PC-3 (cell line): ENCODE measurements around the gene AGAP9. TPM values are rescaled to one million over a fixed set of nuclear protein-coding genes. Genes with fewer than 3 reads are reported as not detected.

ENCODE experiments used
- ATAC-seq: fragments of 200-7000 bp; cut with Tn5 transposase; 2 replicates; pipeline ENCODE4 v1.9.1; 2020; ENCODE audit warnings: mild to moderate bottlenecking, moderate library complexity
- BruUV-seq: library from RNA; stranded (reverse); fragments of 400-500 nt; replicated peaks from 2 replicates; lab custom pipeline; 2021; lab: Mats Ljungman, UMichigan
- CTCF ChIA-PET: fragments of 300-600 bp; sonication (Branson Sonifier 250); formaldehyde crosslinking; loops from one replicate; lab custom pipeline; 2022; ENCODE audit warnings: antibody characterized with exemption; lab: Charles Lee
- POLR2A ChIA-PET: fragments of 300-600 bp; sonication (Branson Sonifier 250); formaldehyde crosslinking; loops from one replicate; lab custom pipeline; 2022; ENCODE audit warnings: antibody characterized with exemption; ENCODE audit not compliant: unreplicated experiment; lab: Charles Lee
- DNase-seq: peaks from one replicate; pipeline ENCODE4 v3.0.0-alpha.2; 2015
- H2AFZ ChIP-seq: fragments of 300-600 bp; sonication (generic); 2 replicates; pipeline ENCODE4 v1.6.0; 2016; ENCODE audit warnings: antibody characterized with exemption, low read length
- H3F3A ChIP-seq: fragments of 300-600 bp; sonication (generic); one replicate; pipeline ENCODE4 v1.6.0; 2017; ENCODE audit warnings: antibody characterized with exemption, low read length, control low read depth, mild to moderate bottlenecking; ENCODE audit not compliant: unreplicated experiment
- H3K27ac ChIP-seq: fragments of 300-600 bp; sonication (generic); 2 replicates; pipeline ENCODE4 v1.5.1; 2016; ENCODE audit warnings: mild to moderate bottlenecking, low read length
- H3K27me3 ChIP-seq: fragments of 300-600 bp; sonication (generic); 2 replicates; pipeline ENCODE4 v1.6.1; 2016; ENCODE audit warnings: low read length, mixed read lengths
- H3K36me3 ChIP-seq: fragments of 300-600 bp; sonication (generic); 2 replicates; pipeline ENCODE4 v1.6.1; 2016; ENCODE audit warnings: low read depth, mixed run types, low read length, mixed read lengths
- H3K4me1 ChIP-seq: fragments of 300-600 bp; sonication (generic); 2 replicates; pipeline ENCODE4 v1.5.1; 2016; ENCODE audit warnings: low read length; ENCODE audit not compliant: insufficient read depth
- H3K4me2 ChIP-seq: fragments of 300-600 bp; sonication (generic); 2 replicates; pipeline ENCODE4 v1.6.0; 2016; ENCODE audit warnings: low read length
- H3K4me3 ChIP-seq: fragments of 300-600 bp; sonication (generic); 2 replicates; pipeline ENCODE4 v1.5.1; 2016; ENCODE audit warnings: mild to moderate bottlenecking, low read length, mixed read lengths
- H3K79me2 ChIP-seq: fragments of 300-600 bp; sonication (generic); 2 replicates; pipeline ENCODE4 v1.6.1; 2017; ENCODE audit warnings: low read length, mixed read lengths
- H3K9ac ChIP-seq: fragments of 300-600 bp; sonication (generic); 2 replicates; pipeline ENCODE4 v1.6.0; 2016; ENCODE audit warnings: mild to moderate bottlenecking, low read length
- H3K9me2 ChIP-seq: fragments of 300-600 bp; sonication (generic); replicated peaks from 2 replicates; pipeline ENCODE4 v1.6.1; 2016; ENCODE audit warnings: mixed run types, low read length, mixed read lengths
- H3K9me3 ChIP-seq: fragments of 300-600 bp; sonication (generic); 2 replicates; pipeline ENCODE4 v1.6.1; 2016; ENCODE audit warnings: low read length, mixed read lengths
- H4K20me1 ChIP-seq: fragments of 300-600 bp; sonication (generic); 2 replicates; pipeline ENCODE4 v1.6.1; 2016; ENCODE audit warnings: low read length, mixed read lengths
- CTCF ChIP-seq: fragments of 300-600 bp; sonication (generic); conservative IDR thresholded peaks from 2 replicates; pipeline ENCODE4 v1.5.1; 2017; ENCODE audit warnings: antibody characterized with exemption, low read depth, mild to moderate bottlenecking, low read length
- EZH2 ChIP-seq: fragments of 300-600 bp; sonication (generic); IDR thresholded peaks from one replicate; pipeline ENCODE4 v1.6.1; 2017; ENCODE audit warnings: antibody characterized with exemption, mild to moderate bottlenecking, low read length; ENCODE audit not compliant: unreplicated experiment
- EZH2phosphoT487 ChIP-seq: fragments of 300-600 bp; sonication (generic); IDR thresholded peaks from 2 replicates; pipeline ENCODE4 v1.6.1; 2018; ENCODE audit warnings: mild to moderate bottlenecking, antibody characterized with exemption, low read length, borderline replicate concordance
- intact Hi-C: fragments of 100-400 bp; cut with micrococcal nuclease; formaldehyde crosslinking; loops from 2 replicates; pipeline ENCODE4 v1.9.0; 2023
- total RNA-seq: library from RNA; depleted of rRNA; stranded (reverse); fragments of >200 nt; gene quantifications from 2 replicates; pipeline ENCODE4 v1.2.3, GENCODE V29; 2014

The AGAP9 gene
- total RNA-seq, 1 experiment from 2014 or later: 7.1 TPM

- POLR2A ChIA-PET: no interaction called here
- no peaks in the 10 kb centered on the region for H3F3A ChIP-seq
Observed at GRCh38 chr10:47457528-47457820, 66.0 kb downstream of the AGAP9 start.

GRCh38 chr10:47456794-47457527, 66.5 kb downstream of the AGAP9 start:
- CTCF ChIA-PET: no interaction called here
- no peak for TF ChIP-seq EZH2phosphoT487
- no peak for TF ChIP-seq EZH2
- no peak for TF ChIP-seq CTCF
- Histone ChIP-seq H2AFZ (no peak overlapping the region), H3K4me1 (peaks cover 9% of the 10 kb centered on the region), H4K20me1 (no peaks in the 10 kb centered on the region), H3K27me3 (no peaks in the 10 kb centered on the region), H3K36me3 (no peaks in the 10 kb centered on the region), H3K9me3 (no peaks in the 10 kb centered on the region), H3K79me2 (no peaks in the 10 kb centered on the region), H3K4me2 (no peak overlapping the region), H3K4me3 (no peak overlapping the region), H3K9me2 (no peaks in the 10 kb centered on the region), H3K27ac (no peak overlapping the region), H3F3A (no peaks in the 10 kb centered on the region), H3K9ac (no peak overlapping the region)
- POLR2A ChIA-PET: no interaction called here
- intact Hi-C loops: no loop called here
- no peak for DNase-seq
- no TSS peak for BruUV-seq
- ATAC-seq: no peak

More at GRCh38 chr10:47457528-47457820, 66.0 kb downstream of the AGAP9 start:
- DNase-seq: no peak
- Histone ChIP-seq H3K79me2 (no peaks in the 10 kb centered on the region), H3K9me3 (no peaks in the 10 kb centered on the region), H3K27me3 (no peaks in the 10 kb centered on the region), H3K9me2 (no peaks in the 10 kb centered on the region), H3K4me1 (peaks cover 9% of the 10 kb centered on the region), H3K4me2 (no peak overlapping the region), H3K4me3 (no peak overlapping the region), H3K9ac (no peak overlapping the region), H3K36me3 (no peaks in the 10 kb centered on the region), H3K27ac (no peak overlapping the region), H2AFZ (no peak overlapping the region), H4K20me1 (no peaks in the 10 kb centered on the region)
- CTCF ChIA-PET: no interaction called here
- no peak for ATAC-seq
- TF ChIP-seq EZH2 (no peak), CTCF (no peak), EZH2phosphoT487 (no peak)
- intact Hi-C loops: no loop called here
- no TSS peak for BruUV-seq

- intact Hi-C loops: no loop called here
Observed at GRCh38 chr10:47456079-47456785, 67.2 kb downstream of the AGAP9 start.

More at GRCh38 chr10:47456079-47456785, 67.2 kb downstream of the AGAP9 start:
- Histone ChIP-seq H3K9me3 (no peaks in the 10 kb centered on the region), H3K9ac (no peak overlapping the region), H3K36me3 (no peaks in the 10 kb centered on the region), H4K20me1 (no peaks in the 10 kb centered on the region), H3K4me3 (no peak overlapping the region), H3K4me1 (peaks cover 9% of the 10 kb centered on the region), H3K9me2 (no peaks in the 10 kb centered on the region), H3K79me2 (no peaks in the 10 kb centered on the region), H3K27me3 (no peaks in the 10 kb centered on the region), H3F3A (no peaks in the 10 kb centered on the region), H2AFZ (no peak overlapping the region), H3K4me2 (no peak overlapping the region), H3K27ac (no peak overlapping the region)
- DNase-seq: no peak
- CTCF ChIA-PET: no interaction called here
- no TSS peak for BruUV-seq
- TF ChIP-seq EZH2: no peak
- no peak for TF ChIP-seq EZH2phosphoT487
- no peak for TF ChIP-seq CTCF
- POLR2A ChIA-PET: no interaction called here
- ATAC-seq: no peak
